NCI-H1092 (cell line): ENCODE results near the gene LNX1.

Source experiments
- DNase-seq: peaks from one replicate; lab custom pipeline; 2025; lab: John Stamatoyannopoulos, UW

LNX1 gene

DNA sequence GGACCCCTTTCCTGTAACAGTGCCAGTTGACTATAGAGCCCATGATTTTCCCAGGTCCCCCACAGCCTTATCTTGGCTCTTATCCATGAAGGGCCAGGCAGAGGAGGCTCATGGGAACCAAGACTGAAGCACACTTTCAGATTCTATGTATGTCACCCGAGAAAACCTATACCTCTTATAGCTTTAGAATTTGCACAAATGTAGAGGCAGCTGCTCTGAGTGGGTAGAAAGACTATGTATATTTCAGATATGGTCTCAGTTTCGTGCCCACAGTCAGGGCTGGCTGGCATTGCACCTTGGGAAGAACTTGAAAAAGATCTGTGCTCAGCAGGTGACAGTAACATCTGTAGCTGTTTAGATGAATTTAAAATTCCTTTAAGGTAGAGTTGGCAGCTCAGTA, 8.3 kb upstream of the LNX1 start:
- no peak for DNase-seq

DNA sequence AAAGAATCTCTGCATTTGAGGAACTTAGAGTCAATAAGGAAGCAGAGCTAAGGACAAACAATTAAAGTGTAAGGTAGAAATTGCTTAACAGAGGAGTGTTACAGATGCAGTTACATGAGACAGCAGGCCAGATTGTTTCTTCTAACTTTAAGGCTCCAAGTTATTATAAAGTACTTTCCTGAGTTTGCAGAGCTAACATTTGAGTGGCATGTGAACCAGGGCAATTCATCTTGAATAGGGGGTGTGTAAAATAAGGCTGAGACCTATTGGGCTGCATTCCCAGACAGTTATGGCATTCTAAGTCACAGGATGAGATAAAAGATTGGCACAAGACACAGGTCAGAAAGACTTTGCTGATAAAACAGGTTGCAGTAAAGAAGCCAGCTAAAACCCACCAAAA, 7.6 kb upstream of the LNX1 start:
- no peak for DNase-seq

DNA sequence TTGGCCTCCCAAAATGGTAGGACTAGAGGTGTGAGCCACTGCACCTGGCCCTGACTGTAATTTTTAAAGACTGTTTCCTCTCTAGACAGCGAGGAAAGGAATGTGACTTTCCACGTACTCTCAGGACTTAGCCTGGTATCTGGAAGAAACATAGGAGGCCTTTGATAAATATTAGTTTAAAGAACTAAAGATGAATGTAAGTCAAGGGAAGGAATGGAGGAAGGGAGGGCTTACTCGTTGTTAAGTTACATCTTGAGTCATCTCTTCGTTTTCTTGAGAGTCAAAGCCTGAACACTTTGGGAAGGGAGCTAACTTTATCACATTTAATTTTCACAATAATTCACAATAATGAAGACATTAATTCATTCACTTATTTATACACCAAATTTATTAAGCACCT, 7.2 kb upstream of the LNX1 start:
- no peak for DNase-seq

DNA sequence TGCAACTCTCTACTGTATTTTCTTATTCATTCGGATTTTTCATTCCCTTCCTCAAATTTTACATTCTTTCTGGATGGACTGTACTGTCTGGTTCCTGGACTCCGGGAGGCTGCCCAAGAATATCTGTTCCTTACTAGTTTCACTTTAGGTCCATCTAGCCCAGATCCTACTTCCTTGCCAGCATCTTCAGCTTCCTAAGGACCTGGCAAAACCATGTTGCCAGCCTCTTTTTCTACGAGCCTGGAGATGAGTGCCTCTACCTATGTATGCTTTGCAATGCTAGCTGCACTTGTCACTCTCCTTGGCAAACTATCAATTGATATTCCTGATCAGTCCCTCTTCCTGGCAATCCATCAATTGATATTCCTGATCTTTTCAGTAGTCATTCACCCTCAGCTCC, 5.6 kb upstream of the LNX1 start:
- no peak for DNase-seq

DNA sequence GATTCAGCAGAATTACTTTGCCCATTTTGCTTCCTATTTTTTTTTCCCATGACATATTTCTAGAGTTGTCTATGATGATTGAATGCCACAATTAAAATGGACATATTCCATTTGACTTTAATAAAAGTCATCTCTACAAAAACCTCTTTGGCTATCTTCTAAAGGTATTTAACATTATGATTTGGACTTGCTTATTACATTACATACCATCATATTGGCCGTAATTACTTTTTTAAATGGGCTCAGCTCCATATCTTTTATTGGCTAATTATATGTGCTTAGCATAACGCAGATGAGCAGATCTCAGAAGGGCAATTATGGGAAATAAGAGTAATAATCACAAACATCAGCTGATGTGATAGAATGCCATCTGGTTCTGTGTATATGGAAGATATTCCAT, 4.5 kb upstream of the LNX1 start:
- DNase-seq = no peak

DNA sequence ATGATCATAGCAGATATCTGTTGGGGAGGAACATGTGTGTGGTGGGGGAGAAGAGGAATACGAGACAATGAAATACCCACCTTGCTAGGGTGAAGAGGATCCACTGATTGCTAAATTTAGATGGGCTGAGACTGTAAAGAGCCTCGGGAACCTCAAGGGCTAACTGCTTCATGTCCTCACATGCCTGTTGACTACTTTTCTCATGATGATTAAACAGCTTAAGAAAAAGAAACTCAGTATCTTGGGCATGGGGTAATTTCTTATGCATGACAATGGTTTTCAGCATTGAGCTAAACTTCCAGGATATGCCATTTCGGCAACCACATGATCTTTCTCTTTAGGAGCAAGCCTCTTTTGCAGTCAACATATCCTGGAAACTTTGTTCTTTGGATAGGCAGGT, 3.9 kb upstream of the LNX1 start:
- no peak for DNase-seq

DNA sequence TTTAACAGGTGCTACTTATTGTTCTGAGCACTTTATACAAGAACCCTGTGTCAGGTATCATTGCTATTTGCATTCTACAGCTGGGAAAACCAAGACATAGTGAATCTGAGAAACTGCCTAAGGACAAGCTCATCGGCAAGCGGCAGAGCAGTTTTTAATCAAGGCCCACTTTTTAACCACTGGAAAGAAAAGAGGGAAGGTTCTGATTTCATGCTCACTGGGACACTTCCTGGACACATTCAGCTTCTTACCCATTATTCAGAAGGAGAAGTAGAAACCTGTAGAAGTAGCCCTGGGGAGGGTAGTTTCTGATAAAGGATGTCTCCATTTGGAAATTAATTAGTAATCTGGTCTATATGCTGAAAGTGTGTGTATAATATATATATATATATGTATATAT, 2.5 kb upstream of the LNX1 start:
- no peak for DNase-seq

DNA sequence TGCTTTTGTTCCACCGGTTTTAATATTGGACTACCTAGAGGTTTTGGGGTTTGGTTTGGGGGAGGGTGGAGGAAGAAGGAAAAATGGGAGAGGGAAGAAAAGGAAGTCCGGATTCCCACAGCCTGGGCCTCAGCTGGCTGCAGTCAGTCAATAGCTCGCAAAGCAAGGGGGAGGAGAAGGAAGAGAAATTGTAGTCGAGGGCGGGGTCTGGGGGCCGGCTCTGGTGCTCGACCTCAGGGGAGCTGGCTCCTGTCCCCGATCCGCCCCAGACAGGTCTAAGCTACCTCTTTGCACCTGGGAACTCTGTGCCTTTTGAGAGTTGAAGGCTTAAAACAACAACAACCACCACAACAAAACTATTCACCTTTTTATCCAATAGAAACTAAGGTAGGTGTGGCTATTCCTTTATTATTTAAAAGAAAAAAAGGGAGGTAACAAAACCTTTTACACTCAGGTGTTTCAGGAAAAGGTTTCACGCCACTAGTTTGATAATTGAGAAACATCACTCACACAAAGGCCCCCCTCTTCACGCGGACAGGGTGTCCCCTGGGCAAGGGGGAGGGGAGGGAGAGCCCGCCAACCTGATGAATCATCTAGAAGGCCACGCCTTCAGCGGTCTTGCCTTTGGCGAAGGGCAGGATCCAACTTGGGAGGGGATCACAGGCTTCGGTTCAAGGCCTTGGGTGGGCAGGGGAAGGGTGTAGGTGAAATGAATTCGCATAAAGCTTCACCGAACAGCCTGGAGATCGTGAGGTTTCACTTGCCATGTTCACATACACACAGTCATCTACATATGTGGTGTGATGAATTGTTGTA, 1.6 kb upstream of the LNX1 start:
- DNase-seq = no peak

DNA sequence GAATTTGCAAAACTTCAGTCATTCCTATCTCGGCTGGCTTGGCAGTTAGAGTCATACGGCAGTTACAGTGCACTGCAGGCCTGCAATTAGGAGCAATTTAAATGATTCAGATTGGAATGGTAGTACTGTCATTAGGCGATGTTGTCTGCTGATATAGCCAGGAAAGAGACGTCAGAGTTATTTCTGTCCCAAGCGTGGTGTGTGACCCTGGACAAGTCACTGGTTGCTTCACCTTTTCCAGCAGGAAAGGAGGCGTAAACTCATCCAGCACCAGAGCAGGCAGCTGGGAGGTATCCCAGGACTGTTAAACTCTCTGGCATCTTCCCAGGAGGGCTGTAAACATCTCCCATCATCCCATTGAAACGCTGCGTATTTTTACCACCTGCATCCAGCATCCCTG, 836 bp upstream of the LNX1 start:
- no peak for DNase-seq

DNA sequence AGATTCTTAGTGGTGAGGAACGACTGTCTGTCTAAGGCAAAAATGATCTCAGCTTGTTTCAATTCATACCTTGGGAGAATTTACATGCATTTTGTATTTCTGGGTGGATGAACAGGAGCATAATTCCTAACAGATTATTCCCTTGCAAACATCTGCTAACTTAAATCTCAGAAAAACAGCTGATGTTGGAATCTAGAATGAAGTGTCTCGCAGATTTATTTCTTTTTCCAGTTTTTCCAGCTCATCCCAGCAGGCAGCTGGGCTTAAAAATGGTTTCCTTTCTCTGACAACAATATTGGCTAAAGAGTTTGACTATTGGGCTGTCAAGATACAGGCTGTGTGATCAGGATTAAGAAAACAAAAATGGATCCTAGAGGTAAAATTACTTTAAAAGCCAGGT, 1.1 kb downstream of the LNX1 start:
- no peak for DNase-seq

DNA sequence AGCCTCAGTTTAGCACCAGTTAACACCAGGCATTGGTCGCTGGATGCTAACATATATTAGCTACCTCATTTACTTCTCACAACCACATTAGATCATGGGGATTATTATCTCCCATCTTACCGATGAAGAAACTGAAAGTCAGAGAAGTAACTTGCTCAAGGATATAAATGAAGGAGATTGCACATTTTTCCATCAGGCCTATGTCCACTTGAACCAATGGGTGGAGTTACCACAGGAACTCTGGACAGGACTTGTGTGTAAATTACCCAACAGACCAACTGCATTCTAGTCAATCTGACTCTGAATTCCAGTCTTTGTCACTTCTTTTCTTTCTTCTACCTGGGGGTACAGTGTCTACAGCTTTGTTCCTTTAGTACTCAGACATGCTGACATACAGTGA, 1.8 kb downstream of the LNX1 start:
- DNase-seq = no peak

DNA sequence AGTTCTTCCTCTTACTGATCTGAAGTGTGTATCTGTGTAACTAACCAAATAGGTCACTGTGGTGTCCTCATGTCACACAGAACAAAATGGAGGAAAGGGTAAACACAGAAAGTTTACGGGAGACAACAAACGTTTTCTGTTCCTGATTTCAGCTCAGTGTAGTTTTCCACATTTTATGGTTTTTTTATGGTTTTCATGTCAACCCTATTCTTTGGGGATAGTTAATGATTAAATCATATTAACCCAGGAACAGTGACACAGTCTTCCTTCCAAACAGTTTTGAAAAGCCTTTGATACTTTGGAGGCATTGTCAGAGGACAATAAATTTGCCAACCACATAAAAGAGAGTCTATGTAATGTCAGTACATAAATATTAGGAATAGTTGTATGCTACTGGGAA, 4.2 kb downstream of the LNX1 start:
- DNase-seq = no peak

DNA sequence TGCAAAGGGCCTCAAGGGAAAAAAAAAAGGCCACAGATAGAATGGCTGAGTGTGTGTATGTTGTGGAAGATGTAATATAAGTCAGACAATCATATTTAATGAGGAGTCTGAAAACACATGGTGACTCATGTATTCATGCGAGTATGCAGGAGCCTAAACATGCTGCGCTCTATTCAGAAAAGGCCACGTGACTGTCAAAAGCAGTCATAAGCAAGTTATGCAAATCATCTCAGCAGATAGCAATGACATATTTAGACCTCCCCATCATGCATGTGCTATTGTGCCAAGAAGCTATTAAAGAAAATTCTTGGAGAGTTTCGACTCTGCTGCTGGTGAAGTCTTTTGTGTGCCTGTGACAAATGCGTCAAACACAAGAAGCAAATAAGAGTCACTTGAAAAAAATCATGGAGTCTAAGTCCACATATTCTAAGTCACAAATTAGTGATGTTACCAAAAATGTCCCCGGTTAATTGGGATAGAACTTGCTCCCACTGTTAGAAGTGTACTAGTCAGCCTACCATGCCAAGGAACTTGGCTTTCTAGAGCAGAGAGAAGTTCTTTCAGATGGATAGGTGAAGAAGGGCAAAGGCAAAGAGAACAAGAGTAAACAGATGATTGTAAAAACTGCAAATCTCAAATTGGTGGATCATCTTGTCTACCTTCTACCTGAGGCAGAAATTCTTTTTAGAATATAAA, 5.0 kb downstream of the LNX1 start:
- no peak for DNase-seq

DNA sequence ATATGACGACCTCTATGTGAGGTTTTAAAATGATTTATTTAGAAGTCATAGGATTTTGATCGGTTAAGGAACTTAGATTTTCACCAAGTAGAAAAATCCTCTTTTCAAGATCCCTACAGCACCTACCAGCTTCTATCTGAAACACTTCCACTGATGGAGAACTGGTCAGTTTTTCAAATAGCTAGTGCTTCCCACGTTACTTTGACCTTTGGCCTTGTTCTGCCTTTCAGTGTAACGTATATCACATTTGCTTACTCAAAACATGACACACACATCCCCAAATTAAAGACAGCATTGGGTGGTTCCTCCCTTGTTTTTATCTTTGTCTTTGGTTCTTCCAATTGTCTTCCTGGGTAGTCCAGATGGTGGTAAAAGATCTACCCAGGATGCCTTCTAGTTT, 6.6 kb downstream of the LNX1 start:
- no peak for DNase-seq

DNA sequence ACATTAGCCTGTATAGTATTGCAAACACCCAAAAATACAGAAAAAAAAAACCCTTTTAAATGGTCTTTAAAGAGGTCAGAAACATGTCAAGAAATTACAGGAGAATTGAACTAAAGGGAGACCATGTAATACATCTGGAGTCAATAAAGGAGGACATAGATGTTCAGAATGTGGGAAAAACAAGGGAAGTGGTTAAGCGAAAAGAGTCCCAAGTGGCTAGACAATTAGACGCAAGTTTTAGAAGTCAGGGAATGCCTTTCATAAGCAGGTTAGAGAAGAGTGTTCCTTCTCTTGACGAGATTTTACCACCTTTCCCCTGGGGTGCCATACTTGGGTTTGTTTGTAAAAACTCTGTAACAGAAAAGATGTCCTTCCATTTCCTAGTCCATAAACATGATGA, 7.8 kb downstream of the LNX1 start:
- DNase-seq = no peak

DNA sequence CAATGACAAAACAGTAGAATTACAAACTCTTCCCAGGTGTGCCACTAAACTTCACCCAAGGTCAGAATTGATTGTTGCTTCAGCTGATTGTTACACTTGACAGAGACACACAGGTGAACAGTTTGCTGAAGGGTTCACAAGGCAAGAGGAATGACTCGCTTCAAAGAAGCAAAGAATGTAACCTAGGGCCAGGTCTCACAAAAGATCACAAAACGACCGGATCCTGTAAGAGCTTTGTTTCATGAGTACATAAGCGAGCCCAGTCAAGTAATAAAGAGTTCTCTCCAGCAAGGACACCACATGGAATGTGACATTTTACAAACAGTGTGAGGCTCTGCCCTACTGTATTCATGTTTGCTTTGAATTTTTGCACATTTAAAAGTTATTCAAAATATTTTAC, 9.1 kb downstream of the LNX1 start:
- DNase-seq = no peak

DNA sequence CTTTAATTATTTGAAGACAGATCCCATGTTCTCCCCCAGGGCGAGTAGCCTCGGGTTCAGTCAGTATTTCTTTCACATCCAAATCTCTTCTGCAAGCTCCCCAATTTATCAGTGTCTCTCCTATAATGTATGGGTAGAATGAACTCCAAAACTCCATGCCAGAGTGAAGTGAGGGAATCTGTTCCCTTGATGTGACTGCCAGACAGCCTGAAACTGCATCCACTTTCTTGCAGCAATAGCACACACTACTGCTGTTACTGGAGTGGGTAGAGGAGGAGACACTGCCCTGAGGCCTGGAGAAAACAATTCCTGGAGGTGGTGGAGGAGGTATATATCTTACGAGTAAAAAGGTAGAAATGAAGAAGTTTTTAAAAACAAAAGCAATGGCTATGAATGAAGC, 11.0 kb downstream of the LNX1 start:
- no peak for DNase-seq

DNA sequence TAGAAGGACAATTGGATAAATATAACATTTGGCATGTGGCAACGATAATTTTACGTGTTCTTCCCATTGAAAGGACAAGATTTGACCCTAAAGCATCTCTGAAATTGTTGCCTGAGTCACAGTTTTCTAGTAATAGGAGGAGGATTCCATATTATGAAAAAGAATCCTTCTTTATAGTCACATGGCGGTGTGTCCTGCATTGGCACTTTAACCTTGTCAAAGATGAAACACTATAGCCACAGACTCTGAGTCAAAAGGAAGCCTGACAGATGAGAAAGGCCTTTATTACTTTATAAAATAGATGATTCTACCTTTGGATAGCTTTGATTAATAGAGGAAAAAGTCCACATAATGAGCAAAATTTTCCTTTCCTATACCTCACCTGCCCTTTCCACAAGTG, 11.5 kb downstream of the LNX1 start:
- DNase-seq = no peak

DNA sequence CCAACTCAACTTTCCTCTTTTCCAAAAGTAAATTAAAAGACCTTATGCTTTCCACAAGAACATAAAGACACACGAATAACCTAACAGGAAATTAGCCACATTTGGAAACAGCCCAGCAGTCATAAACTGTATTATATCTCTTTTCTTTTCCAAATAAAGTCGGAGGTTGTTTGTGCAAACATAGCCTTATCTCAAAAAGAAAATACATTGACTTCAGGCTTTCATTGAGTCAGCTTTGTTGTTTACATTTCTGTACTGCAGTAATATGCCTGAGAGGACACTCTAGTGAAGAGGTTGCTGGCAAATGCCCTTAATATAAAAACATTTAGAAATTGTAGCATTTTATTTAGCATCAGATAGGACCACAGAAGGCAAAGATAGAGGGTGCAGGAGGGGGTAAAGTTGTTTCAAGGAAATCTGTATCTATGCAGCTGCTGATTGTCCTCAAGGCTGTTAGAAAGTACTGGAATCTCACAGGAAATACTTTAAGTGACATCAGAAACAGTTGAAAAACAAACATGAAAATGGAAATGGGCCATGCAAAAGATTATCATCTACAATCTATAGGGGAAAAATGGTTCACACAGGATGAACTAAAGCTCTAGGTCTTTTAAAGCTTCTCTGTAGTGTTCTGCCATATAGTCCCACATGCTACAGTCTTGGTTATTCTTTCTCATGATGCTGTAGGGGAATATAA, 14.5 kb downstream of the LNX1 start:
- no peak for DNase-seq

DNA sequence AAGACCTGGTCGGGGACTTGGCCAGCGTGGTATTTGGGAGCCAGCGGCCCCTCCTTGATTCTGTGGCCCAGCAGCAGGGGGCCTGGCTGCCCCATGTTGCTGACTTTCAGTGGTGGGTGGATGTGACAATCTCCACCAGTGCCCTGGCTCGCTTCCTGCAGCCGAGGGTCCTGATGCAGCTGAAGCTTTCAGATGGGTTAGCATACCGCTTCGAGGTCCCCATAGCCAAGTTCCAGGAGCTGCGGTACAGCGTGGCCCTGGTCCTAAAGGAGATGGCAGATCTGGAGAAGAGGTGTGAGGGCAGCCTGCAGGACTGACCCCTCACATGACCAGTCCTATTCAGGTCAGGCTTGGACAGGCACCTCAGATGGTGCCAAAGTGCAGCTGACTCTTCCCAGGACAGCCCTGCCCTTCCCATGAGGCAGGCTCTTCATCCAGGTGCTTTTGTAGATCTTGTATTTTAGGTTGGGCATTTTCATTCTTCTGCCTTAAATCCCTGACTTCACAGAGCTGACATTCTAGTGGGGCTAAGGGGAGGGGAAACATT, 15.1 kb downstream of the LNX1 start:
- no peak for DNase-seq

DNA sequence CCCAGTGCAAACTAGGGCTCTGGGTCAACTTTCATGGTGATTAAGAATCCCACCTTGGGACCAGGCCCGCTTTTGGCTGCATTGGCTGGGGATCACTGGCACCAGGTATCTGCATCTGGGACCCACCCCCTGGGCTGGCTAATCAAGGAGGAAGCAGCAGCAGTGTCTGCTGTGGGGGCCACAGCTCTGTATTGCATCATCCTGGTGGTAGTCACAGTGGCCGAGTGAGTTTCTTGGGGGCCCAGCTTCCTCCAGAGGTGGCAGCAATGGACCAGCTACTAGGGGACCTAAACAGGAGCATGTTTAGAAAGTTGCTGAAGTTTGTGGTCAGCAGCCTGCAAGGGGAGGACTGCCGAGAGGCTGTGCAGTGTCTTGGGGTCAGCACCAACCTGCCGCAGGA, 15.7 kb downstream of the LNX1 start:
- no peak for DNase-seq

DNA sequence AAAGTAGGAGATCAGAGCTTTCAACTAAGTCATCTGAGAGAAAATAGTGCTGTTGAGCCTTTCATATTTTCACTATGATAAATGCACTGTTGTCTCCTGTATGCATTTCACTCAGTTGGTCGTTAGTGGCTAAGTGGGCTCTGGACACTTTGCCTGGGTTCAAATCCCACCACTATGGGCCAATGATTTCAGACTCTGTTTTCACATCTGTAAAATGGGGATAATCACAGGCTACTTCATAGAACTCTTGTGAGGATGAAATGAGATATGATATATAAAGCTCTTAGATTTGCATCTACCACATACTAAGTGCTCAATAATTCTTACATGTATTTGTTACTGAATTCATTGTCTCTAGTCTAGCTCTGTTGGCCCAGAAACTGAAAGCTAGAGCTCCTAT, 16.8 kb downstream of the LNX1 start:
- no peak for DNase-seq

DNA sequence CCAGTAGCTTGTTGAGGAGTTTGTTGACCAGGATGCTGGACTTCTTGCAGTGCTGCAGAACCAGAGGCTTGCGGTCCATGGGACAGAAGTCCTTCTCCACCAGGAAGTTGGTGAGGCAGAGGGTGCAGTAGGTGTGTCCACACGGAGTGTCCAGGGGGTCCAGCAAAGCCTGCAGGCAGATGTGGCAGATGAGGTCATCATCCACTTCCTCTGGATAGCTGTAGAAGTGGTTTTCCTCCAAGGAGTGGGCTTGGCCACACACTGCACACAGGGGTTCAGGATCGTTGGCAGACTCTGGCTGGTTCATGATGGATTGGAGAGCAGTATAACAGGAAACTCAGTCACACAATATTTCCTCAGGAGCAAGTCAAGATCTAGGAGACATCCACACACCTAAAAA, 17.6 kb downstream of the LNX1 start:
- no peak for DNase-seq
